Neural cell (in vitro differentiated cells): ENCODE measurements around the gene ZNF37A. TPM values are rescaled to one million over a fixed set of nuclear protein-coding genes. Genes with fewer than 3 reads are reported as not detected.
A peak's percentile ranks its signal among the peaks of the same experiment; 100 is the strongest.

Experiments
- H2AFZ ChIP-seq: fragments of 200-600, 300-800 bp; sonication (generic), shearing (Covaris generic); 2 replicates; pipeline ENCODE4 v1.6.0; 2014; ENCODE audit warnings: low read depth, mild to moderate bottlenecking, antibody characterized with exemption, low read length, moderate library complexity
- H3F3A ChIP-seq: fragments of 200-600 bp; shearing (Covaris generic); 2 replicates; pipeline ENCODE4 v1.6.1; 2016; ENCODE audit warnings: mild to moderate bottlenecking, moderate library complexity, mixed read lengths, antibody characterized with exemption, low read length; ENCODE audit not compliant: insufficient read depth, poor library complexity, severe bottlenecking
- H3K27ac ChIP-seq: fragments of 200-600, 300-800 bp; sonication (generic), shearing (Covaris generic); 2 replicates; pipeline ENCODE4 v1.5.1; 2014; ENCODE audit warnings: mild to moderate bottlenecking, low read length, moderate library complexity
- H3K27me3 ChIP-seq: fragments of 300-800, 200-600 bp; sonication (generic), shearing (Covaris generic); 2 replicates; pipeline ENCODE4 v1.6.0; 2014; ENCODE audit warnings: mild to moderate bottlenecking, low read depth, low read length, moderate library complexity; ENCODE audit not compliant: insufficient read depth
- H3K36me3 ChIP-seq: fragments of 300-800, 200-600 bp; sonication (generic), shearing (Covaris generic); 2 replicates; pipeline ENCODE4 v1.5.1; 2014; ENCODE audit warnings: mild to moderate bottlenecking, antibody characterized with exemption, low read length, moderate library complexity; ENCODE audit not compliant: insufficient read depth
- H3K4me2 ChIP-seq: fragments of 300-800, 200-600 bp; sonication (generic), shearing (Covaris generic); 2 replicates; pipeline ENCODE4 v1.6.0; 2014; ENCODE audit warnings: mild to moderate bottlenecking, low read length
- H3K4me3 ChIP-seq: fragments of 300-800, 200-600 bp; sonication (generic), shearing (Covaris generic); 2 replicates; pipeline ENCODE4 v1.5.1; 2014; ENCODE audit warnings: mild to moderate bottlenecking, low read length, moderate library complexity
- H3K79me2 ChIP-seq: fragments of 200-600 bp; shearing (Covaris generic); replicated peaks from 2 replicates; pipeline ENCODE4 v1.6.0; 2014; ENCODE audit warnings: mild to moderate bottlenecking, low read length, moderate library complexity; ENCODE audit not compliant: insufficient read depth
- H3K9ac ChIP-seq: fragments of 300-800, 200-600 bp; sonication (generic), shearing (Covaris generic); 2 replicates; pipeline ENCODE4 v1.6.1; 2016; ENCODE audit warnings: mild to moderate bottlenecking, low read length, mixed read lengths
- H3K9me2 ChIP-seq: fragments of 200-600 bp; shearing (Covaris generic); 2 replicates; pipeline ENCODE4 v1.6.1; 2016; ENCODE audit warnings: mild to moderate bottlenecking, low read length, mixed read lengths; ENCODE audit not compliant: insufficient read depth
- H3K9me3 ChIP-seq: fragments of 200-600, 300-800 bp; sonication (generic), shearing (Covaris generic); 2 replicates; pipeline ENCODE4 v1.6.1; 2016; ENCODE audit warnings: mild to moderate bottlenecking, mixed run types, low read length, moderate library complexity, mixed read lengths
- H4K20me1 ChIP-seq: fragments of 200-600 bp; shearing (Covaris generic); 2 replicates; pipeline ENCODE4 v1.6.1; 2016; ENCODE audit warnings: mild to moderate bottlenecking, mixed run types; ENCODE audit not compliant: insufficient read depth
- EP300 ChIP-seq: fragments of 450-650 bp; conservative IDR thresholded peaks from 2 replicates; pipeline ENCODE4 v1.6.1; 2014; ENCODE audit warnings: antibody characterized with exemption, mild to moderate bottlenecking, moderate library complexity; ENCODE audit not compliant: poor library complexity, severe bottlenecking
- EZH2 ChIP-seq: fragments of 200-600, 300-800 bp; shearing (Covaris generic), sonication (generic); IDR thresholded peaks from 2 replicates; pipeline ENCODE4 v1.6.1; 2014; ENCODE audit warnings: antibody characterized with exemption, low read length, borderline replicate concordance, mild to moderate bottlenecking; ENCODE audit not compliant: insufficient read depth, poor library complexity, severe bottlenecking
- MXI1 ChIP-seq: fragments of 450-650 bp; conservative IDR thresholded peaks from 2 replicates; pipeline ENCODE4 v1.6.1; 2014; ENCODE audit warnings: antibody characterized with exemption, mild to moderate bottlenecking; ENCODE audit not compliant: poor library complexity, severe bottlenecking
- POLR2AphosphoS5 ChIP-seq: IDR thresholded peaks from 2 replicates; pipeline ENCODE4 v1.6.1; 2012
- RAD21 ChIP-seq: fragments of 450-650 bp; conservative IDR thresholded peaks from 2 replicates; pipeline ENCODE4 v1.6.1; 2014; ENCODE audit warnings: antibody characterized with exemption, mild to moderate bottlenecking, moderate library complexity
- SMC3 ChIP-seq: fragments of 450-650 bp; conservative IDR thresholded peaks from 2 replicates; pipeline ENCODE4 v1.6.1; 2014; ENCODE audit warnings: antibody characterized with exemption, mild to moderate bottlenecking, moderate library complexity; ENCODE audit not compliant: poor library complexity
- TAF1 ChIP-seq: IDR thresholded peaks from 2 replicates; pipeline ENCODE4 v1.6.1; 2012; ENCODE audit warnings: low read depth
- polyA plus RNA-seq: library from polyadenylated mRNA; depleted of rRNA; stranded (reverse); fragments of >200 nt; gene quantifications from 2 replicates; pipeline ENCODE4 v1.2.3, GENCODE V29; 2014
- TF ChIP-seq, protein P1 (sequence below): fragments of 450-650 bp; IDR thresholded peaks from 2 replicates; pipeline ENCODE4 v1.5.1; 2014; ENCODE audit warnings: antibody characterized with exemption, mild to moderate bottlenecking, moderate library complexity; ENCODE audit not compliant: poor library complexity, severe bottlenecking
- TF ChIP-seq, protein P2 (sequence below): IDR thresholded peaks from 2 replicates; pipeline ENCODE4 v1.6.1; 2012; ENCODE audit warnings: borderline replicate concordance

The ZNF37A gene
- polyA plus RNA-seq, 1 donor from 2014 or later = 8.9 TPM

DNA sequence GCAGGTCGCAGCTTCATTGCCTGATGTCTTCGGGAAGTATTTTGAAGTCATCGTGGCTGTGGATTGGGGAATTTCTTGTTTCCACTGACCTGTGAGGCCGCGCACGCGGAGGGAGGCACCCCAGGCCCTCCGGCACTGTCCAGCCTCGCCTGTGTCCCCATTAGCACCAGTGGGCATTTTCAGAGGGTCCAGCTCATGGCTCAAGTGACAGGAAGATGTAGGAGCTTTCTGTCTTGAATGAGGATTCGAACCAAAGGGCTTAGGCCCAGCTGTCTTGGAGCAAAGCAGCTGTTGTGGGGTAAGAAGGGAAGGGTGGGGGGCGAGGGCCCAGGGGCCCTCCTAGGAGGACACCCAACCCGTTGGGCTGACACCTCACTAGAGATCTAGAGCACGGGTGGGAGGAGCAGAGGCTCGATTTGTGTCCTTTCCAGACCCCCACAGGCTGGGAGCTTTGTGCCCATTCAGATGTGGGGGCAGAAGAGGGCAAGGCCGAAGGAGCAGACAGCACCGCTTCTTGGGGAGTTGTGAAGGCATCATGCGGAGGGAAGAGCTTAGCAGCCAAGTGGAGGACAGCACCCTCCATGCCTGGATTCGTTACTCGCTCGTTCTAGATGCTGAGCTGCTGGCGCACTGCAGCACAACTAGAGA is 914 bp downstream of the ZNF37A start:
- Histone ChIP-seq H3F3A (no peaks in the 10 kb centered on the region), H2AFZ (no peak overlapping the region), H3K9me2 (no peaks in the 10 kb centered on the region), H4K20me1 (no peaks in the 10 kb centered on the region), H3K36me3 (no peaks in the 10 kb centered on the region), H3K4me3 (peak overlapping the region; percentile 70), H3K79me2 (no peaks in the 10 kb centered on the region), H3K9me3 (peaks cover 2% of the 10 kb centered on the region), H3K4me2 (no peak overlapping the region), H3K27ac (no peak overlapping the region), H3K9ac (peak overlapping the region; percentile 68), H3K27me3 (no peaks in the 10 kb centered on the region)
- TF ChIP-seq SMC3 (no peak), RAD21 (no peak)

DNA sequence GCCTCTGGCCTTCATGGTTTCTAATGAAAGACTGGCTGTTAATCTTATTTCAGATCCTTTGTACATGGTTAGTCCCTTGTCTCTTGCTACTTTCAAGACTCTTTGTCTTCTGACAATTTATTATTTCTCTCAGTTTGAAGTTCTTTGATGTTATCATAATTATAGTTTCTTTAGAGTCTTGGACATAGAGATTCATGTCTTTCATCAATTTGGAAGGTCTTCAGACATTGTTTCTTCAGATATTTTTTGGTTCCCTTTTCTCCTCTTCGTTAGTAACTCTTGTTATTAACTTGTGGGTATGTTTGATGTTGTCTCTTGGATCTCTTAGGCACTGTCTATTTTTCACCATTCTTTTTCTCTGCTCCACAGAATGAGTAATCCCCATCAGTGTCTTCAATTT is 8.7 kb downstream of the ZNF37A start:
- Histone ChIP-seq H3K36me3 (no peaks in the 10 kb centered on the region), H3F3A (no peaks in the 10 kb centered on the region), H2AFZ (no peak overlapping the region), H3K9me2 (no peaks in the 10 kb centered on the region), H3K27ac (no peak overlapping the region), H3K79me2 (no peaks in the 10 kb centered on the region), H3K9me3 (peaks cover 10% of the 10 kb centered on the region), H3K4me3 (no peak overlapping the region), H3K4me2 (no peak overlapping the region), H4K20me1 (no peaks in the 10 kb centered on the region), H3K27me3 (no peaks in the 10 kb centered on the region), H3K9ac (no peak overlapping the region)
- no peak for TF ChIP-seq SMC3
- TF ChIP-seq RAD21 = no peak
- TF ChIP-seq EZH2 = no peak
- TF ChIP-seq EP300 = no peak
- TF ChIP-seq MXI1 = no peak
- TF ChIP-seq TAF1 = no peak
- TF ChIP-seq, protein P1, sequence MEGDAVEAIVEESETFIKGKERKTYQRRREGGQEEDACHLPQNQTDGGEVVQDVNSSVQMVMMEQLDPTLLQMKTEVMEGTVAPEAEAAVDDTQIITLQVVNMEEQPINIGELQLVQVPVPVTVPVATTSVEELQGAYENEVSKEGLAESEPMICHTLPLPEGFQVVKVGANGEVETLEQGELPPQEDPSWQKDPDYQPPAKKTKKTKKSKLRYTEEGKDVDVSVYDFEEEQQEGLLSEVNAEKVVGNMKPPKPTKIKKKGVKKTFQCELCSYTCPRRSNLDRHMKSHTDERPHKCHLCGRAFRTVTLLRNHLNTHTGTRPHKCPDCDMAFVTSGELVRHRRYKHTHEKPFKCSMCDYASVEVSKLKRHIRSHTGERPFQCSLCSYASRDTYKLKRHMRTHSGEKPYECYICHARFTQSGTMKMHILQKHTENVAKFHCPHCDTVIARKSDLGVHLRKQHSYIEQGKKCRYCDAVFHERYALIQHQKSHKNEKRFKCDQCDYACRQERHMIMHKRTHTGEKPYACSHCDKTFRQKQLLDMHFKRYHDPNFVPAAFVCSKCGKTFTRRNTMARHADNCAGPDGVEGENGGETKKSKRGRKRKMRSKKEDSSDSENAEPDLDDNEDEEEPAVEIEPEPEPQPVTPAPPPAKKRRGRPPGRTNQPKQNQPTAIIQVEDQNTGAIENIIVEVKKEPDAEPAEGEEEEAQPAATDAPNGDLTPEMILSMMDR = no peak
- TF ChIP-seq, protein P2, sequence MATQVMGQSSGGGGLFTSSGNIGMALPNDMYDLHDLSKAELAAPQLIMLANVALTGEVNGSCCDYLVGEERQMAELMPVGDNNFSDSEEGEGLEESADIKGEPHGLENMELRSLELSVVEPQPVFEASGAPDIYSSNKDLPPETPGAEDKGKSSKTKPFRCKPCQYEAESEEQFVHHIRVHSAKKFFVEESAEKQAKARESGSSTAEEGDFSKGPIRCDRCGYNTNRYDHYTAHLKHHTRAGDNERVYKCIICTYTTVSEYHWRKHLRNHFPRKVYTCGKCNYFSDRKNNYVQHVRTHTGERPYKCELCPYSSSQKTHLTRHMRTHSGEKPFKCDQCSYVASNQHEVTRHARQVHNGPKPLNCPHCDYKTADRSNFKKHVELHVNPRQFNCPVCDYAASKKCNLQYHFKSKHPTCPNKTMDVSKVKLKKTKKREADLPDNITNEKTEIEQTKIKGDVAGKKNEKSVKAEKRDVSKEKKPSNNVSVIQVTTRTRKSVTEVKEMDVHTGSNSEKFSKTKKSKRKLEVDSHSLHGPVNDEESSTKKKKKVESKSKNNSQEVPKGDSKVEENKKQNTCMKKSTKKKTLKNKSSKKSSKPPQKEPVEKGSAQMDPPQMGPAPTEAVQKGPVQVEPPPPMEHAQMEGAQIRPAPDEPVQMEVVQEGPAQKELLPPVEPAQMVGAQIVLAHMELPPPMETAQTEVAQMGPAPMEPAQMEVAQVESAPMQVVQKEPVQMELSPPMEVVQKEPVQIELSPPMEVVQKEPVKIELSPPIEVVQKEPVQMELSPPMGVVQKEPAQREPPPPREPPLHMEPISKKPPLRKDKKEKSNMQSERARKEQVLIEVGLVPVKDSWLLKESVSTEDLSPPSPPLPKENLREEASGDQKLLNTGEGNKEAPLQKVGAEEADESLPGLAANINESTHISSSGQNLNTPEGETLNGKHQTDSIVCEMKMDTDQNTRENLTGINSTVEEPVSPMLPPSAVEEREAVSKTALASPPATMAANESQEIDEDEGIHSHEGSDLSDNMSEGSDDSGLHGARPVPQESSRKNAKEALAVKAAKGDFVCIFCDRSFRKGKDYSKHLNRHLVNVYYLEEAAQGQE = no peak
- TF ChIP-seq POLR2AphosphoS5 = no peak
